ENCODE measurements around the gene STPG3. TPM values are rescaled to one million over a fixed set of nuclear protein-coding genes. Genes with fewer than 3 reads are reported as not detected.

Gene STPG3
- 0.31 TPM in 1 of 2 replicates, not detected in the other for total RNA-seq (ENCODE audit: low replicate concordance)
- long read RNA-seq, result 0 reads

DNA sequence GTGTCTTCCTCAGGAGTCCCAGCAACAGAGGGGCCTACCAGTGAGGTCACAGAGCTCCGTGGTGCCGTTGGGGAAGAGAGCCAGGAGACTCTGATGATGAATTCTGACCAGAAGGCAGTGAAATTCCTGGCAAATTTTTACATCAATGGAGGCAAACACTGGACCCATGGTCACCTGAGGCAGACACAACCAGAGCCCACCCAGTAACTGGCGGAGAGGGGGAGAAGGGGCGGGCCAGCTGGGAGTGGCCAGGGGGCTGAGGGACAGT is at the start of gene STPG3:
Gene STPG3 (plus strand): TSS at position 93 of the 268 bp plus-strand sequence. CDS start 1 bp downstream, at position 94.
- H3K27me3 Mint-ChIP-seq, result no peaks in the 10 kb centered on the region
- TF ChIP-seq, protein P1, sequence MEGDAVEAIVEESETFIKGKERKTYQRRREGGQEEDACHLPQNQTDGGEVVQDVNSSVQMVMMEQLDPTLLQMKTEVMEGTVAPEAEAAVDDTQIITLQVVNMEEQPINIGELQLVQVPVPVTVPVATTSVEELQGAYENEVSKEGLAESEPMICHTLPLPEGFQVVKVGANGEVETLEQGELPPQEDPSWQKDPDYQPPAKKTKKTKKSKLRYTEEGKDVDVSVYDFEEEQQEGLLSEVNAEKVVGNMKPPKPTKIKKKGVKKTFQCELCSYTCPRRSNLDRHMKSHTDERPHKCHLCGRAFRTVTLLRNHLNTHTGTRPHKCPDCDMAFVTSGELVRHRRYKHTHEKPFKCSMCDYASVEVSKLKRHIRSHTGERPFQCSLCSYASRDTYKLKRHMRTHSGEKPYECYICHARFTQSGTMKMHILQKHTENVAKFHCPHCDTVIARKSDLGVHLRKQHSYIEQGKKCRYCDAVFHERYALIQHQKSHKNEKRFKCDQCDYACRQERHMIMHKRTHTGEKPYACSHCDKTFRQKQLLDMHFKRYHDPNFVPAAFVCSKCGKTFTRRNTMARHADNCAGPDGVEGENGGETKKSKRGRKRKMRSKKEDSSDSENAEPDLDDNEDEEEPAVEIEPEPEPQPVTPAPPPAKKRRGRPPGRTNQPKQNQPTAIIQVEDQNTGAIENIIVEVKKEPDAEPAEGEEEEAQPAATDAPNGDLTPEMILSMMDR (conservative IDR thresholded peaks at IDR 0.05), result no peak
- H3K36me3 Mint-ChIP-seq, result no peaks in the 10 kb centered on the region
- H3K4me1 Mint-ChIP-seq (ENCODE audit: unreplicated experiment), result peaks cover 9% of the 10 kb centered on the region
- H3K4me3 Mint-ChIP-seq, result peak within 1 kb of the TSS; percentile 60
- no peak for DNase-seq (ENCODE audit: extremely low spot score, unreplicated experiment)
- H3K9me3 Mint-ChIP-seq, result no peaks in the 10 kb centered on the region
- H3K27ac Mint-ChIP-seq, result no peak within 1 kb of the TSS

DNA sequence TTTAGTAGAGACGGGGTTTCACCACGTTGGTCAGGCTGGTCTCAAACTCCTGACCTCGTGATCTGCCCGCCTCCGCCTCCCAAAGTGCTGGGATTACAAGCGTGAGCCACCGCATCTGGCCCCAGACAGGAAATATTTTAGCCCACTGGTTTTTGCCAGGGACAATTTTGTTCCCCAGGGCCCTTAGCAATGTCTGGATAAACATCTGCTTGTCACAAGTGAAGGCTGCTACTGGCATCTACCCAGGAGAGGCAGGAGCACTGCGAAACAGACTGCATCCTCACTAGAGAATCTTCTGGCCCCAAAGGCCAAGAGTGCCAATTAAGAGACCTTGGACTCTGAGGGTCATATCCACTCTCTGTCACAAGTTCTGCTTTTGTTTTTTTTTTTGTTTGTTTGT is 48.1 kb upstream of the STPG3 start:
- Mint-ChIP-seq H3K36me3 (peaks cover 6% of the 10 kb centered on the region), H3K4me3 (no peak overlapping the region), H3K27me3 (no peaks in the 10 kb centered on the region), H3K9me3 (no peaks in the 10 kb centered on the region), H3K4me1 (ENCODE audit: unreplicated experiment) (peaks cover 27% of the 10 kb centered on the region), H3K27ac (no peak overlapping the region)
- TF ChIP-seq, protein P1 (conservative IDR thresholded peaks at IDR 0.05), result no peak
- DNase-seq (ENCODE audit: extremely low spot score, unreplicated experiment), result no peak

DNA sequence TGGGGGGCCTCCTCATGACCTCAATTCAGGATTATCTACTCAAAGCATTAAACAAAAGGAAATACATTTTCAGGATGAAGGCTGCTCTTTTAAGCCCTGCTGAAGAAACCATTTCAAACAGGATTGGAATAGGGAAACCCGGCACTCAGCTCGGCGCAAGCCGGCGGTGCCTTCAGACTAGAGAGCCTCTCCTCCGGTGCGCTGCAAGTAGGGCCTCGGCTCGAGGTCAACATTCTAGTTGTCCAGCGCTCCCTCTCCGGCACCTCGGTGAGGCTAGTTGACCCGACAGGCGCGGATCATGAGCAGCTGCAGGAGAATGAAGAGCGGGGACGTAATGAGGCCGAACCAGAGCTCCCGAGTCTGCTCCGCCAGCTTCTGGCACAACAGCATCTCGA is 46.4 kb upstream of the STPG3 start:
- Mint-ChIP-seq H3K36me3 (peaks cover 6% of the 10 kb centered on the region), H3K4me1 (ENCODE audit: unreplicated experiment) (peaks cover 27% of the 10 kb centered on the region), H3K4me3 (peak overlapping the region; percentile 94), H3K9me3 (no peaks in the 10 kb centered on the region), H3K27ac (peak overlapping the region; percentile 91), H3K27me3 (no peaks in the 10 kb centered on the region)
- DNase-seq (ENCODE audit: extremely low spot score, unreplicated experiment), result no peak
- TF ChIP-seq, protein P1 (conservative IDR thresholded peaks at IDR 0.05), result no peak

DNA sequence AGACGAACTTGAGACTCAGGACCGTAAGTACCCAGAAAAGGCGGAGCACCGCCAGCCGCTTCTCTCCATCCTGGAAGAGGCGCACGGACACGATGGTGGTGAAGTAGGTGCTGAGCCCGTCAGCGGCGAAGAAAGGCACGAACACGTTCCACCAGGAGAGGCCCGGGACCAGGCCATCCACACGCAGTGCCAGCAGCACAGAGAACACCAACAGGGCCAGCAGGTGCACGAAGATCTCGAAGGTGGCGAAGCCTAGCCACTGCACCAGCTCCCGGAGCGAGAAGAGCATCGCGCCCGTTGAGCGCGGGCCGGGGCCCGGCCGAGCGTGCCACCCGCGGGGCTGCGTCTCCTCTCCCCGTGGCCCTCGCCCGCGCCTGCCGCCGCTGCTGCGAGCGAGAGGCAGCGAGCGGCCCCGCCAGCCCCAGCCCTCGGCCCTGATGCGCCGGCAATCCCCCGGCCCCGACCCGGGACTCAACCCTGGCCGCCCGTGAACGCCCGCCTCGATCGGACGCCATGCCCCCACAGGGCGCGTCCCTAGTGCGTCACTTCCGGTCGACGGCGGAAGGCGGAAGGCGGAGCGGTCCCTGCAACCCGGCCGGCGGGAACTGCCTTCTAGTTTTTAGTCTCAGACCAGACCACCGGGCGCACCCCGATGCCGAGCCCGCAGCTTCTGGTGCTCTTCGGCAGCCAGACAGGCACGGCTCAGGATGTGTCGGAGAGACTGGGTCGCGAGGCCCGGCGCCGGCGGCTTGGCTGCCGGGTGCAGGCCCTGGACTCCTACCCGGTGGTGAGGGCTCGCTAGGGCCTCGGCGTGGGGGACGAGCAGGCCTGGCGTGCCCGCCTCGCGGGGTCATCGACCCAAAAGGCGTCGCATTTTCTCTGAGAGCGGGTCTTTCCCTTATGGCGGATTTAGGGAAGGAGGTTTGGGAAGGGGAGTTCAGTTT is 45.7 kb upstream of the STPG3 start, which contains the start of the genes NDOR1 and TMEM203:
Gene NDOR1 (plus strand): TSS at position 575 of the 944 bp plus-strand sequence. CDS start 78 bp downstream, at position 653.
Gene TMEM203 (minus strand): TSS at position 523 of the 944 bp plus-strand sequence. CDS start 234 bp downstream, at position 289.
- TF ChIP-seq, protein P1 (conservative IDR thresholded peaks at IDR 0.05), result no peak
- Mint-ChIP-seq H3K27me3 (no peaks in the 10 kb centered on the region), H3K27ac (peak within 1 kb of the TSS; percentile 91), H3K9me3 (no peaks in the 10 kb centered on the region), H3K4me3 (peak within 1 kb of the TSS; percentile 94), H3K4me1 (ENCODE audit: unreplicated experiment) (peaks cover 27% of the 10 kb centered on the region), H3K36me3 (peaks cover 6% of the 10 kb centered on the region)
- DNase-seq (ENCODE audit: extremely low spot score, unreplicated experiment), result peak; percentile 93

DNA sequence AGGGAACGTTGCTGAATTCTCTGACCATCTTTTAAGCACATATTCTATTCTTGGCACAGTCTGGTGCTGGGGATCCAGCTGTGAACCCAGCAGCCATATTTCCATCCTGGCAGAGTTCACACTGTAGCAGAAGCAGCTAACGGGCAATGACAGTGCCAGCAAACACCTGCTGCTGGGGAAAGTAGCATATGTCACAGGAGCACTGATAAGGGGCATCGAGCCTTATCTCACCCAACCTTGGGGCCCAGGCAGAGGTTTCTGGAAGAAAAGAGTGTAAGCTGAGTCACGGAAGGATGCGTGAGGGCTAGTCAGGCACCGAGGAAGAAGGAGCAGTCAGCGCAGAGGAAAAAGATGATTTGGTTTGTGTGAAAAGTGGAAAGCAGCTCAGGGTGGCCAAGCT is 44.5 kb upstream of the STPG3 start:
- H3K27ac Mint-ChIP-seq, result peak overlapping the region; percentile 86
- H3K36me3 Mint-ChIP-seq, result peaks cover 6% of the 10 kb centered on the region
- H3K4me3 Mint-ChIP-seq, result peak overlapping the region; percentile 94
- H3K9me3 Mint-ChIP-seq, result no peaks in the 10 kb centered on the region
- no peak for DNase-seq (ENCODE audit: extremely low spot score, unreplicated experiment)
- TF ChIP-seq, protein P1 (conservative IDR thresholded peaks at IDR 0.05), result no peak
- H3K27me3 Mint-ChIP-seq, result no peaks in the 10 kb centered on the region
- H3K4me1 Mint-ChIP-seq (ENCODE audit: unreplicated experiment), result peaks cover 24% of the 10 kb centered on the region

All from type B pancreatic cell (in vitro differentiated cells).